Mesendoderm (in vitro differentiated cells): ENCODE results near the gene TPM3.

Experiments
- DNase-seq: peaks from one replicate; pipeline ENCODE4 v3.0.0; 2013
- H2AK5ac ChIP-seq: 2 replicates; pipeline ENCODE4 v1.6.1; 2013; ENCODE audit warnings: low read length, inconsistent platforms
- H2BK120ac ChIP-seq: 2 replicates; pipeline ENCODE4 v1.6.1; 2013; ENCODE audit warnings: low read depth, mild to moderate bottlenecking, low read length, moderate library complexity, mixed read lengths
- H2BK15ac ChIP-seq: replicated peaks from 2 replicates; pipeline ENCODE4 v1.6.1; 2013; ENCODE audit warnings: low read depth, mild to moderate bottlenecking, moderate library complexity
- H2BK5ac ChIP-seq: 2 replicates; pipeline ENCODE4 v1.6.1; 2013; ENCODE audit warnings: low read length, inconsistent platforms
- H3K18ac ChIP-seq: 2 replicates; pipeline ENCODE4 v1.6.1; 2013; ENCODE audit warnings: mild to moderate bottlenecking, low read length, mixed read lengths
- H3K23ac ChIP-seq: one replicate; pipeline ENCODE4 v1.6.1; 2013; ENCODE audit warnings: low read length
- H3K27ac ChIP-seq: 2 replicates; pipeline ENCODE4 v1.5.1; 2013; ENCODE audit warnings: low read depth, mild to moderate bottlenecking, inconsistent platforms, low read length, moderate library complexity
- H3K27me3 ChIP-seq: 2 replicates; pipeline ENCODE4 v1.6.1; 2013; ENCODE audit warnings: low read length, control low read depth, mild to moderate bottlenecking, inconsistent platforms; ENCODE audit not compliant: insufficient read depth, poor library complexity
- H3K36me3 ChIP-seq: 2 replicates; pipeline ENCODE4 v1.6.1; 2013; ENCODE audit warnings: low read length, inconsistent platforms; ENCODE audit not compliant: control insufficient read depth, insufficient read depth
- H3K4ac ChIP-seq: one replicate; pipeline ENCODE4 v1.6.1; 2013; ENCODE audit warnings: low read depth, mild to moderate bottlenecking, low read length, moderate library complexity
- H3K4me1 ChIP-seq: 2 replicates; pipeline ENCODE4 v1.6.1; 2013; ENCODE audit warnings: low read depth, low read length, inconsistent platforms; ENCODE audit not compliant: control insufficient read depth
- H3K4me2 ChIP-seq: 2 replicates; pipeline ENCODE4 v1.6.1; 2013; ENCODE audit warnings: low read length
- H3K4me3 ChIP-seq: 2 replicates; pipeline ENCODE4 v1.5.1; 2013; ENCODE audit warnings: mild to moderate bottlenecking, low read length
- H3K56ac ChIP-seq: one replicate; pipeline ENCODE4 v1.6.1; 2013; ENCODE audit warnings: low read length
- H3K79me1 ChIP-seq: 2 replicates; pipeline ENCODE4 v1.6.1; 2013; ENCODE audit warnings: low read length, inconsistent platforms
- H3K79me2 ChIP-seq: 2 replicates; pipeline ENCODE4 v1.6.1; 2013; ENCODE audit warnings: mild to moderate bottlenecking, low read length; ENCODE audit not compliant: control insufficient read depth, insufficient read depth
- H3K9ac ChIP-seq: 2 replicates; pipeline ENCODE4 v1.6.1; 2013; ENCODE audit warnings: low read length, inconsistent platforms
- H4K5ac ChIP-seq: one replicate; pipeline ENCODE4 v1.6.1; 2013; ENCODE audit warnings: low read length
- H4K8ac ChIP-seq: one replicate; pipeline ENCODE4 v1.6.1; 2013; ENCODE audit warnings: low read depth, mild to moderate bottlenecking, control low read depth, low read length, moderate library complexity
- WGBS: extraction: QIAGEN DNeasy Blood & Tissue Kit; methylation state at CpG from one replicate; pipeline ENCODE4 v1.1.7; 2013; ENCODE audit warnings: low lambda C conversion rate, missing lambda C conversion rate; ENCODE audit not compliant: insufficient coverage; ENCODE audit errors: extremely low coverage; 5-methylcytosine and 5-hydroxymethylcytosine counted together

TPM3 gene

GRCh38 chr1:154158307-154159125 lies 33.4 kb downstream of the TPM3 start:
- Histone ChIP-seq H2BK5ac (no peak overlapping the region), H2AK5ac (no peak overlapping the region), H4K5ac (no peak overlapping the region), H3K4me3 (no peak overlapping the region), H2BK15ac (no peak overlapping the region), H2BK120ac (no peak overlapping the region), H3K79me2 (no peaks in the 10 kb centered on the region), H3K18ac (no peak overlapping the region), H3K79me1 (peaks cover 8% of the 10 kb centered on the region), H3K56ac (no peak overlapping the region), H3K27me3 (no peaks in the 10 kb centered on the region), H3K4ac (no peak overlapping the region), H3K23ac (no peak overlapping the region), H3K36me3 (peaks cover 8% of the 10 kb centered on the region), H3K9ac (no peak overlapping the region), H3K4me1 (peaks cover 2% of the 10 kb centered on the region), H3K4me2 (no peak overlapping the region), H3K27ac (no peak overlapping the region), H4K8ac (no peak overlapping the region)
- no peak for DNase-seq
- WGBS = no CpG with 5 or more reads among the region's 8 CpGs

- no peak overlapping the region for H2BK15ac ChIP-seq
- no peak overlapping the region for H2BK5ac ChIP-seq
- no CpG with 5 or more reads among the region's 7 CpGs for WGBS
- peaks cover 2% of the 10 kb centered on the region for H3K4me1 ChIP-seq
- no peak overlapping the region for H3K23ac ChIP-seq
- H2BK120ac ChIP-seq = no peak overlapping the region
- peaks cover 8% of the 10 kb centered on the region for H3K36me3 ChIP-seq
- peak; percentile 45 for DNase-seq
- H3K79me2 ChIP-seq = no peaks in the 10 kb centered on the region
- no peak overlapping the region for H4K5ac ChIP-seq
- H2AK5ac ChIP-seq = no peak overlapping the region
- H3K27me3 ChIP-seq = no peaks in the 10 kb centered on the region
- H3K9ac ChIP-seq = no peak overlapping the region
- H3K79me1 ChIP-seq = peaks cover 8% of the 10 kb centered on the region
- H3K18ac ChIP-seq = no peak overlapping the region
- H4K8ac ChIP-seq = no peak overlapping the region
- H3K4me3 ChIP-seq = no peak overlapping the region
- no peak overlapping the region for H3K27ac ChIP-seq
- no peak overlapping the region for H3K4me2 ChIP-seq
- H3K4ac ChIP-seq = no peak overlapping the region
- no peak overlapping the region for H3K56ac ChIP-seq
Observed at GRCh38 chr1:154157520-154158306, 34.2 kb downstream of the TPM3 start.

- H2BK120ac ChIP-seq = no peak overlapping the region
- no peak overlapping the region for H2AK5ac ChIP-seq
- no peak overlapping the region for H3K18ac ChIP-seq
- no CpG with 5 or more reads among the region's 9 CpGs for WGBS
- H3K23ac ChIP-seq = no peak overlapping the region
- no peak overlapping the region for H4K5ac ChIP-seq
- no peak overlapping the region for H3K4ac ChIP-seq
- peaks cover 6% of the 10 kb centered on the region for H3K79me1 ChIP-seq
- H2BK15ac ChIP-seq = no peak overlapping the region
- no peaks in the 10 kb centered on the region for H3K79me2 ChIP-seq
- no peak overlapping the region for H3K9ac ChIP-seq
- no peak overlapping the region for H3K56ac ChIP-seq
- DNase-seq = no peak
- H4K8ac ChIP-seq = no peak overlapping the region
- H3K27ac ChIP-seq = no peak overlapping the region
- peaks cover 1% of the 10 kb centered on the region for H3K36me3 ChIP-seq
- H3K27me3 ChIP-seq = no peaks in the 10 kb centered on the region
- H3K4me2 ChIP-seq = no peak overlapping the region
- no peak overlapping the region for H2BK5ac ChIP-seq
- H3K4me3 ChIP-seq = no peak overlapping the region
- peaks cover 2% of the 10 kb centered on the region for H3K4me1 ChIP-seq
Observed at GRCh38 chr1:154155251-154155650, 36.6 kb downstream of the TPM3 start.

GRCh38 chr1:154154534-154155191 lies 37.2 kb downstream of the TPM3 start, which contains the start of gene NUP210L:
NUP210L (minus strand) TSS chr1:154155073.
- Histone ChIP-seq H2BK5ac (no peak within 1 kb of the TSS), H3K4me3 (no peak within 1 kb of the TSS), H3K18ac (no peak within 1 kb of the TSS), H3K27me3 (no peaks in the 10 kb centered on the region), H4K5ac (no peak within 1 kb of the TSS), H2BK120ac (no peak within 1 kb of the TSS), H4K8ac (no peak within 1 kb of the TSS), H3K79me2 (no peaks in the 10 kb centered on the region), H3K9ac (no peak within 1 kb of the TSS), H3K4ac (no peak within 1 kb of the TSS), H3K36me3 (peaks cover 1% of the 10 kb centered on the region), H3K27ac (no peak within 1 kb of the TSS), H3K4me1 (peaks cover 2% of the 10 kb centered on the region), H3K4me2 (no peak within 1 kb of the TSS), H2AK5ac (no peak within 1 kb of the TSS), H3K79me1 (peaks cover 6% of the 10 kb centered on the region), H2BK15ac (no peak within 1 kb of the TSS), H3K56ac (no peak within 1 kb of the TSS), H3K23ac (no peak within 1 kb of the TSS)
- WGBS = no CpG with 5 or more reads among the region's 29 CpGs
- peak; percentile 83 for DNase-seq

- H3K23ac ChIP-seq = no peak overlapping the region
- H3K4me3 ChIP-seq = no peak overlapping the region
- H3K4me1 ChIP-seq = peaks cover 2% of the 10 kb centered on the region
- no peaks in the 10 kb centered on the region for H3K27me3 ChIP-seq
- H2BK5ac ChIP-seq = no peak overlapping the region
- peaks cover 6% of the 10 kb centered on the region for H3K79me1 ChIP-seq
- DNase-seq = no peak
- H3K9ac ChIP-seq = no peak overlapping the region
- no peak overlapping the region for H4K8ac ChIP-seq
- no peak overlapping the region for H3K27ac ChIP-seq
- no peak overlapping the region for H2AK5ac ChIP-seq
- no peak overlapping the region for H3K56ac ChIP-seq
- H3K18ac ChIP-seq = no peak overlapping the region
- WGBS = no CpG with 5 or more reads among the region's 6 CpGs
- no peak overlapping the region for H2BK15ac ChIP-seq
- H2BK120ac ChIP-seq = no peak overlapping the region
- no peak overlapping the region for H4K5ac ChIP-seq
- no peak overlapping the region for H3K4ac ChIP-seq
- no peaks in the 10 kb centered on the region for H3K79me2 ChIP-seq
- H3K4me2 ChIP-seq = no peak overlapping the region
- H3K36me3 ChIP-seq = peaks cover 1% of the 10 kb centered on the region
Observed at GRCh38 chr1:154154053-154154452, 37.8 kb downstream of the TPM3 start.
